A673 (cell line): Measurements from ENCODE around the gene TMED10. TPM values are rescaled to one million over a fixed set of nuclear protein-coding genes. Genes with fewer than 3 reads are reported as not detected.
A peak's percentile ranks its signal among the peaks of the same experiment; 100 is the strongest.

Experiments used
- BruUV-seq: library from RNA; stranded (reverse); fragments of 400-500 nt; replicated peaks from 2 replicates; lab custom pipeline; 2021; lab: Mats Ljungman, UMichigan
- CTCF ChIA-PET: fragments of 300-600 bp; sonication (Branson Sonifier 250); formaldehyde crosslinking; loops from one replicate; lab custom pipeline; 2022; ENCODE audit warnings: antibody characterized with exemption; lab: Charles Lee
- POLR2A ChIA-PET: fragments of 300-600 bp; sonication (Branson Sonifier 250); formaldehyde crosslinking; loops from one replicate; lab custom pipeline; 2022; ENCODE audit warnings: antibody characterized with exemption; ENCODE audit not compliant: low non-redundant PET; lab: Charles Lee
- DNase-seq: peaks from one replicate; pipeline ENCODE4 v3.0.0-alpha.2; 2015; ENCODE audit warnings: low spot score
- H3K27ac ChIP-seq: fragments of 200-600 bp; sonication (generic); 2 replicates; pipeline ENCODE4 v1.5.1; 2016; ENCODE audit warnings: mixed run types, low read depth, mild to moderate bottlenecking, mixed read lengths, antibody characterized with exemption, low read length; ENCODE audit not compliant: poor library complexity, severe bottlenecking
- H3K27me3 ChIP-seq: fragments of 200-600 bp; sonication (generic); replicated peaks from 2 replicates; pipeline ENCODE4 v1.6.1; 2017; ENCODE audit warnings: mixed run types, low read depth, mild to moderate bottlenecking, mixed read lengths, antibody characterized with exemption, low read length; ENCODE audit not compliant: insufficient read depth, poor library complexity
- H3K36me3 ChIP-seq: fragments of 200-600 bp; sonication (generic); 2 replicates; pipeline ENCODE4 v1.6.1; 2016; ENCODE audit warnings: mixed run types, mild to moderate bottlenecking, mixed read lengths, antibody characterized with exemption, low read length; ENCODE audit not compliant: insufficient read depth, poor library complexity, severe bottlenecking
- H3K4me1 ChIP-seq: fragments of 200-600 bp; sonication (generic); 2 replicates; pipeline ENCODE4 v1.6.1; 2017; ENCODE audit warnings: mixed run types, mild to moderate bottlenecking, mixed read lengths, antibody characterized with exemption, low read length; ENCODE audit not compliant: insufficient read depth, poor library complexity, severe bottlenecking
- H3K4me3 ChIP-seq: fragments of 200-600 bp; sonication (generic); 2 replicates; pipeline ENCODE4 v1.5.1; 2016; ENCODE audit warnings: low read depth, mixed run types, mild to moderate bottlenecking, mixed read lengths, low read length; ENCODE audit not compliant: poor library complexity, severe bottlenecking
- H3K9me3 ChIP-seq: fragments of 200-600 bp; sonication (generic); 2 replicates; pipeline ENCODE4 v1.6.1; 2016; ENCODE audit warnings: mixed run types, low read depth, mild to moderate bottlenecking, mixed read lengths, antibody characterized with exemption, low read length; ENCODE audit not compliant: poor library complexity, severe bottlenecking
- CTCF ChIP-seq: fragments of 300-800, 200-600 bp; sonication (generic); conservative IDR thresholded peaks from 2 replicates; pipeline ENCODE4 v1.5.1; 2017; ENCODE audit warnings: low read depth, mild to moderate bottlenecking, antibody characterized with exemption, low read length, moderate library complexity, mixed read lengths
- EZH2 ChIP-seq: fragments of 200-600 bp; sonication (generic); IDR thresholded peaks from 2 replicates; pipeline ENCODE4 v1.6.1; 2017; ENCODE audit warnings: borderline replicate concordance, low read depth, mild to moderate bottlenecking, mixed read lengths, antibody characterized with exemption, low read length; ENCODE audit not compliant: poor library complexity, severe bottlenecking
- intact Hi-C: fragments of 100-400 bp; cut with micrococcal nuclease; formaldehyde crosslinking; loops from one replicate; pipeline ENCODE4 v1.10.0; 2022; ENCODE audit not compliant: unreplicated experiment
- total RNA-seq: library from RNA; stranded (reverse); gene quantifications from 2 replicates; pipeline ENCODE4 v1.2.3, GENCODE V29; 2021

The TMED10 gene
- total RNA-seq, 1 experiment from 2014 or later, result 275 TPM

GRCh38 chr14:75175677-75176141 is 703 bp downstream of the TMED10 start:
- no peaks in the 10 kb centered on the region for H3K9me3 ChIP-seq
- peak overlapping the region; percentile 97 for H3K27ac ChIP-seq
- POLR2A ChIA-PET, result no interaction called here
- H3K27me3 ChIP-seq, result no peaks in the 10 kb centered on the region
- no peaks in the 10 kb centered on the region for H3K36me3 ChIP-seq
- H3K4me3 ChIP-seq, result peak overlapping the region; percentile 72
- BruUV-seq, result no TSS peak
- CTCF ChIA-PET, result no interaction called here
- TF ChIP-seq EZH2, result no peak
- TF ChIP-seq CTCF, result no peak
- H3K4me1 ChIP-seq, result peaks cover 9% of the 10 kb centered on the region
- intact Hi-C loops, result no loop called here
- peak; percentile 55 for DNase-seq

- POLR2A ChIA-PET, result interaction anchor here (0.6 to 0.7 kb wide), 2 partner anchors 14 to 93 kb away, joined by 3 to 13 read pairs; no protein-coding TSS in a partner anchor
- TF ChIP-seq EZH2, result no peak
- no peak for TF ChIP-seq CTCF
- H3K4me1 ChIP-seq, result peaks cover 9% of the 10 kb centered on the region
- no peaks in the 10 kb centered on the region for H3K9me3 ChIP-seq
- no peaks in the 10 kb centered on the region for H3K27me3 ChIP-seq
- H3K27ac ChIP-seq, result no peak overlapping the region
- H3K36me3 ChIP-seq, result no peaks in the 10 kb centered on the region
- intact Hi-C loops, result no loop called here
- H3K4me3 ChIP-seq, result no peak overlapping the region
- no TSS peak for BruUV-seq
- no peak for DNase-seq
- CTCF ChIA-PET, result no interaction called here
Observed at GRCh38 chr14:75174066-75174465, 2.3 kb downstream of the TMED10 start.

- Histone ChIP-seq H3K4me1 (peaks cover 11% of the 10 kb centered on the region), H3K4me3 (no peak overlapping the region), H3K36me3 (no peaks in the 10 kb centered on the region), H3K27me3 (no peaks in the 10 kb centered on the region), H3K27ac (no peak overlapping the region), H3K9me3 (no peaks in the 10 kb centered on the region)
- TF ChIP-seq CTCF (no peak), EZH2 (no peak)
- ChIA-PET POLR2A (no interaction called here), CTCF (no interaction called here)
- DNase-seq, result no peak
- BruUV-seq, result no TSS peak
- intact Hi-C loops, result no loop called here
Observed at GRCh38 chr14:75170772-75171171, 5.6 kb downstream of the TMED10 start.
